Stimulated activated CD8-positive, alpha-beta memory T cell treated with anti-CD3 and anti-CD28 coated beads, Interleukin-12 subunit alpha, Interleukin-12 subunit beta, amount 100 ng/mL, for 24 hours (primary cell): ENCODE data around the gene CRIP2.

Experiments
- DNase-seq: peaks from one replicate; pipeline ENCODE4 v3.0.0-alpha.2; 2020; ENCODE audit errors: extremely low read depth

CRIP2 gene

DNA sequence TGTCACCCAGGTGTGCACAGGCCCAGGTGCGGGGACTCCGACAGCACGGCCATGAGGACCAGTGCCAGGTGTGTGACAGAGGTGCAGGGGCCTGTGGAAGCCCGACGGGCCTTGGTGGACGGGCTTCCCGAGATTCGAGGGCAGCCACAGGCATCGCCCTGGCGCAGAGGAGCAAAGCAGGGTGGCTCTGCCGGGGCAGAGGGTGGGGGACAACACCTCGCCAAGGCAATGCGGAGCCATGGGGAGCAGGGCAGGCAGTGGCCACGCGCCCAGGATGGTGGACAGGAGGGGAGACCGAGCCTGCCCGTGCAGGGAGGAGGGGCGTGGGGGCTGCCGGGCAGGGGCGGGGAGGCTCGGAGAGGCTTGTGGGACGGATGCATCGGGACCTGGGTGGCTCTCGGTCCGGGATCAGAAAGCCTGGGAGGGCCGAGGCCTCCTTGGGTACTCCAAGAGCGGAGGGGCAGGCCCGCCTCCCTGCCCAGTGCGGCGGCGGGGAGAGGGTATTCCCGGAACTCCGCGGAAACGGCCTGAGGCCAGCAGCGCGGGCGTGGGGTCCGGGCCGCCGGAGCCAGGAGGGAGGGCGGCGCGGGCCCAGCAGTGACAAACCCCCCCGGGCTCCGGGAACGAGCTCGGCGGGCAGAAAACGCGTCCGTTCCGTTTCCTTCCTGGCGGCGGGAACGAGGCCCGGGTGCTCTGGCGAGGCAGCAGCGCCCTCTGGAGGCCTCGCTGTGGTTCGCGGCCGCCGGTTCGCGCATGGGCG, 53.4 kb downstream of the CRIP2 start:
- DNase-seq: peak; percentile 48

DNA sequence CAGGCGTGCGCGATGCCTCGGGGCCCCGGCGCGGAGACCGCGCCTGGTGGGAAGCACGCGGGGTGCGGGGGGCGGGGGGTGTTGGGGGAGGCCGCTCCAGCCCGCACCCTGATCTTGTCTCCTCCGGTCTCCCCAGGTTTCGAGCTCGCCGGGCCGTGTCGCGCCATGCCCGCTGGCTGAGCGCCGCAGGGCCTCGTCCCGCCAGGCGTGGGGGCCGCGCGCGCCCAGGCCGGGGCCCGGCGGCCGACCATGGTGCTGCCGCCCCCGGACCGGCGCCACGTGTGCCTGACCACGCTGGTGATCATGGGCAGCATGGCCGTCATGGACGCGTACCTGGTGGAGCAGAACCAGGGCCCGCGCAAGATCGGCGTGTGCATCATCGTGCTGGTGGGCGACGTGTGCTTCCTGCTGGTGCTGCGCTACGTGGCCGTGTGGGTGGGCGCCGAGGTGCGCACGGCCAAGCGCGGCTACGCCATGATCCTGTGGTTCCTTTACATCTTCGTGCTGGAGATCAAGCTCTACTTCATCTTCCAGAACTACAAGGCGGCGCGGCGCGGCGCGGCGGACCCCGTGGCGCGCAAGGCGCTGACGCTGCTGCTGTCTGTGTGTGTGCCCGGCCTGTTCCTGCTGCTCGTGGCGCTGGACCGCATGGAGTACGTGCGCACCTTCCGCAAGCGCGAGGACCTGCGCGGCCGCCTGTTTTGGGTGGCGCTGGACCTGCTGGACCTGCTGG, 54.1 kb downstream of the CRIP2 start:
- DNase-seq: peak; percentile 36

DNA sequence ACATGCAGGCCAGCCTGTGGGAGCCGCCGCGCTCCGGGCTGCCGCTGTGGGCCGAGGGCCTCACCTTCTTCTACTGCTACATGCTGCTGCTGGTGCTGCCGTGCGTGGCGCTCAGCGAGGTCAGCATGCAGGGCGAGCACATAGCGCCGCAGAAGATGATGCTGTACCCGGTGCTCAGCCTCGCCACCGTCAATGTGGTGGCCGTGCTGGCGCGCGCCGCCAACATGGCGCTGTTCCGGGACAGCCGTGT, 54.6 kb downstream of the CRIP2 start:
- DNase-seq: no peak
